ENCODE data around the gene FOXN3.
"Not testable (repeated sequence)": the region's sequence is repeated elsewhere in the genome, so short reads cannot be mapped to it uniquely, and the experiment has no call there.

The FOXN3 gene

GRCh38 chr14:89296281-89296745 is 120.7 kb downstream of the FOXN3 start:
- FAIRE-seq = no peak

GRCh38 chr14:89294872-89295271 is 122.2 kb downstream of the FOXN3 start:
- no peak for FAIRE-seq

DNA sequence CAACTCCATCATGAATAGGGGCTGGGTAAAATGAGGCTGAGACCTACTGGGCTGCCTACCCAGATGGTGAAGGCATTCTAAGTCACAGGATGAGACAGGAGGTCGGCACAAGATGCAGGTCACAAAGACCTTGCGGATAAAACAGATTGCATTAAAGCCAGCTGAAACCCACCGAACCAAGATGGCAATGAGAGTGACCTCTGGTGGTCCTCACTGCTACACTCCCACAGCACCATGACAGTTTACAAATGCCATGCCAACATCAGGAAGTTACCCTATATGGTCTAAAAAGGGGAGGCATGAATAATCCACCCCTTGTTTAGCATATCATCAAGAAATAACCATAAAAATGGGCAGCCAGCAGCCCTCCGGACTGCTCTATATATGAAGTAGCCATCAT is 122.6 kb downstream of the FOXN3 start:
- not testable (repeated sequence) for FAIRE-seq

- FAIRE-seq = no peak
Measured at GRCh38 chr14:89294060-89294459, 123.0 kb downstream of the FOXN3 start.

GRCh38 chr14:89293314-89293916 is 123.6 kb downstream of the FOXN3 start:
- no peak for FAIRE-seq

DNA sequence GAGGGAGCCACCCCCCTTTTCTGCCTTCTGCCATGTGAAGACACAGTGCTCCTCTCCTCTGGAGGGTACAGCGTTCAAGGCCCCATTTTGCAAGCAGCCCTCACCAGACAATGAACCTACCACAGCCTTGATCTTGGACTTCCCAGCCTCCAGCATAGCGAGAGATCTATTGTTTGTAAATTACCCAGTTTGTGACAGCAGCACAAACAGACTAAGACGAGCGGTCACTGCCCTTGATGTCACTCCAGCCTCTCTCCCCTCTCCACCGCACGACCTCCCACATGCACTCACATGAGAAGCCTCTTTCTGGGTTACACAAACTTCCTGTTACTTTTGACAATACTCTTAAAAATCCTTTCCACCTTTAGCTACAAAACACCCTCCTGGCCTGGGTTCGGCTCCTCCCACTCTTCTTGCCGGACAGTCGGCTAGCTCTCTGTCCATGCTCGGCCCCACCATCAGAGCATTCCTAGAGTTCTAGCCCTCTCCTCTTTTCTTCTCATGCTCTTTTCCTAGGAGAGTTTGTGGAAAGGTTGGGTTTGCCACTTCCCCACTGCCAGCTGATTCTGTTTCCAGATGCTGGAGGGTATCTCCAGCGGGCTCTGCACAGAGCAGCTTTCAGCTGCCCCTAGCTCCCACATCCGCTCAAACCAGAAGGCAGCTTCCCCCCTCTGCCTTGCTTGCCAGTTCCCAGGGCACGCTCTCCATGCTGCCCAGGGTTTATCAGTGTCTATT is 124.3 kb downstream of the FOXN3 start:
- FAIRE-seq = no peak

GRCh38 chr14:89291351-89291940 is 125.6 kb downstream of the FOXN3 start:
- no peak for FAIRE-seq

DNA sequence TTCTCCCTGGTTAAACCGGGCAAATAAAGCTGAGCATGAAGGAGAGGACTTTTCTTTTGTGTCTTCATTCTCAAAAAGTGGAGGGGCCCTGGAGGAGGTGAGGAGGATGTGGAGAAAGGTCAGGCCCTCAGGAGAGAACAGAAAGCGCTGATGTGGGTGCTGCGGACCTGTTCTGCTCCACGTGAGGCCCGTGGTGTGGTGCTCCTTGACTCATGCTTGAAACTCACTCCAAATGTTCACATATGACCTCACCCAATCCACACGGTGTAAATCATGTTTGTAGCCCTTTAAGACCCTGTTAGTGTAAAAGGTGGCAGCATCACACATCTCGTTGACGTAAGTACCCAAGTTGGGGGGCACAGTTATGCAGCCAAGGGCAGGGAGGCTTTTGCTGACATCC is 126.2 kb downstream of the FOXN3 start:
- no peak for FAIRE-seq

DNA sequence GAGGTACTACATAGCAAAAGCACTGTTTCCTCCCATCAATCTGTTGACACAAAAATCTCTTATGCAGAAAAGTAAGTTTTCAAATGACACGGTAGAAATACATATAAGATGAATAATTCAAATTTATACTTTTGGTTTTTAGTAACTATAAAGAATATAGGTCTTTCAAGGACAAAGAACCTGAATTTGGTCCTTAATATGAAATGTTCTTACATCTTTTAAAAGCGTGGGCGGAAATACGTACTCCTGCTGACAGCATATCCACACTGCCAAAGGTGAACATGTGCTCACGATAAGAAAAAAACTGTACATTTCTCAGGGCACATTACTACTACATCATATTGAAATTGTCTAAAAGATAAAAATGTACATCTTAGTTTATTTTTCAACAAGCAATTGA is 127.6 kb downstream of the FOXN3 start:
- FAIRE-seq = no peak

DNA sequence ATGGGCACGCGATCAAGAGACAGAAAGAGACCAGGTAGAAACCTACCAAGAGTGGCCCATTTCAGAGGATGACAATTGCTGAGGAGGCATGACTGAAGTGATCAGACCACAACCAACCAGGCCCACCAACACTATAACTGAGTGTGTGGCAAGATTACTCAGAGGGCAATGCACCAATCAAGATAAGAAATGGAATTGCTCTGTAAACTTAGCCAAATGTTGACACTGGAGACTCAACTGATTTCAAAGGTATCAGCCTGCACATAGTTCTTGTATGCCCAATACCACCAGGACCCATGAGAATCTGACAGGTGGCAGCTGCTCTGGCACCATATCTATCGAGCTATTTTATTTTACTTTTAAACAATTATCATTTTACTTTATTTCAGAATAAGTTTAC is 128.9 kb downstream of the FOXN3 start:
- no peak for FAIRE-seq

GRCh38 chr14:89284333-89285058 is 132.5 kb downstream of the FOXN3 start:
- no peak for FAIRE-seq

- no peak for FAIRE-seq
Measured at GRCh38 chr14:89283327-89284060, 133.5 kb downstream of the FOXN3 start.

DNA sequence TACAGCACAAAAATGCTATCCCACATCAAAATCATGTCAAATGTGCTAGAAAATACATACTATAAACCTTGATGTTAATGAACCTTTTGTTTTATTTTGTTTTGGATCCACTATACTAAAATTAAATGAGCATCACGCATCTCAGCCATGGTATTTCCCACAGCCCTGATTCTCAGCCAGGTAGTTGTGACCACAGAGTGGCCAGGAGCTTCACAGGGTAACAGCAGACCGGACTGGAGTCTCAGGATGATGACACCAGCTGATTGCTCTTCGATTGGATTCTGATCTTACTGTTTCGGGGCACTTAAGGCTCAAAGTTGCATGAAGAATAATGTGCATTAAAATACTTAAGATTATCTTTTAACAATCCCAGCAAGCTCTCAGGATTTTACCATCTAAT is 134.8 kb downstream of the FOXN3 start:
- no peak for FAIRE-seq

DNA sequence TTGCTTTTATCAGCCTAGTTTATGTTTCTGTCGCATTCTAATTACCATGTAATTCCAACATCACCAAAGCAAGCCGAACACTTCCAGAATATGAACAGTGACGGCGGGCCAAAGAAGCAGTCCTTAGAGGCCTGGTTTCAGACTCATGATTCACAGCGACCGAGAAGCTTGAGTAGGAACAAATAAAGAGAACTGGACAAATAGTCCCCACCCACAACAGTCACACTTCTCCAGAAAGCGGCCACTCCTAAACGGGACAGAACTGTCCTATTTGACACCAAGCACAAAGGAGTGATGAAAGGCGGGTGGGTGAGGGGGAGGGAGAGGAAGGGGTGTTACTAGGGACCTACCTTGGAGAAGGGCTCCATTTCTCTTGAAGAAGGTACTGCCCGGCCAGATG is 136.4 kb downstream of the FOXN3 start:
- no peak for FAIRE-seq

DNA sequence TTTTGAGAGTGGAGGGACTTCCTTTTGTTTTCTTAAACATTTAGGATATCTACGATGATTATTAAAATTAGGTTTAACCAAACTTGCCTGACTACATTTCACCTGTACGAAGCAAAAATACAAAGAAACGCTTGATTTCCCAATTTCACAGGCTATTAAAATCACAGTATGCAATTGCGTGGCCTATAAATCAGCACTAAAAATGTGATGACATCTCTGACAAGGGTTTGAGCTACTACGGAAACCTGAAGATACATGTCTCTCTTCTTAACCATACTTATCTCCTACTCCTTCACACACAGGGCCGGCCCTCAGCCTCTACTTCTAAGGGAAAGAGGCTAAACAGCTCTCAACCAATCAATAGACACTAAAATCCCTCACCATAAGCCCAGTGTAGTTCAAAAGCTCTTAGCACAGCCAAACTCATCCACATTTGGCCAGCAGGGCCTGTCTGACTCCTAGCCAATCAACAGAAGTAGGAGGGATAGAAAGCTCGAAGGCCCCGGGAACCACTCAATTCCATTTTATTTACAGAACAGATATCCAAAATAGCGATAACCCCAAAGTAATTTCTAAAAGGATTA is 137.3 kb downstream of the FOXN3 start:
- no peak for FAIRE-seq

GRCh38 chr14:89277203-89277602 is 139.8 kb downstream of the FOXN3 start:
- no peak for FAIRE-seq

DNA sequence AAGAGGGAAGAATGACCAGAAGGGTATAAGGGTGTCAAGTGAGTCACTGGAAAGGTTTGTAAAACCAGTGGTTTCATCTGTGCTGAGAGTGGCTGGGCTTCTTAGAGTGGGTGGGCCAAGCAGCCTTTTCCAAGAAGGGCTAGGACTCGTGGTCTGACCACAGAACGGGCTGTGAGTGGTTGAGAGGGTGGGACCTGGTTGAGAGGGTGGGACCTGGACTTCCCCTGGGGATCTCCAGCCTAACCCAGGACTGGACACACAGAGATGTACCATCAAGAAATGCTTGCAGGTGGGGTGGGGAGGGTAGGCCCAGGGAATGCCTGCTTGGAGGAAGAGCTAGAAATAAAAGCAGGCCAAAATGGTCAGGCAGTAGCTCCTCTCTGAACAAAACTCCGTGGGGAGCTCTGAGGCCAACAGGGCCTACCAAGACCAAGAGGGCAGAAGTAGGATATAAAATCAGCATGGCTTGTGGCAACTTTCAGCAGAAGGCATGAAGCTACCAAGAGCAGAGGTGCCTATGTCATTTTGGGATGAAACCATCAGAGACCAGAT is 140.5 kb downstream of the FOXN3 start:
- FAIRE-seq = no peak

DNA sequence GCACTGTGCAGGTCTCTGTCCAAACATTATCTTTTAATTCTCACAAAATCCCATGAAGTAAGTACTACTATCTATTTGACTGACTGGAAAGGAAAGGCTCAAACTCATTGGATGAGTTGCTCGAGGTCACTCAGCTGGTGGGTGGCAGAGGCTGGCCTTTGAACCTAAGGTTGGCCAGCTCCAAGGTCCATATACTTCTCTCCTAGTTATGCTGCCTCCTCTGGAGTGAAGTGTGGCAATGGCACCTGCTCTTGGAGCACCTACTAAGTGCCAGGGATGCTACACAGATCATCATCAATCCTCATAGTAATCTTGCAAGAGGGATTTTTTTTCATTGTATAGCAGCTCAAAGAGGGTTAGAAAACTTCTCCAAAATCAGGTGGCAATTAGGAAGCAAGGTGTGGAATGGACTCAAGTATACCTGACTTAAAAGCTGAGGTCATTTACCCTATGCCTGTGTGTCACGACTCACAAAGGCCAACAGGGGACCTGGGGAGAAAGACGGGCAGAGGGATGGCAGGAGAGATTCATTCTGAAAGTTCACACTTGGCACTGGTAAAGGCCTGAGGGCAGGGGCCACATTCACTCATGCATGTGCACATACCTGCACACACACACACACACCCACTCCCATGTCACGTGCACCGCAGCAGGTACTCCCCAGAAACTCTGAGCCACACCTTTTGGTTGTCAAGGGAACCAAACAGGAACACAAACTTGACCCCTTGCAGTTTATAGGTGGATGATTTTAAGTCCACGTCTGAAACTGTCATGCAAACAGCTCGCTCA is 146.4 kb downstream of the FOXN3 start:
- FAIRE-seq = no peak

- FAIRE-seq = no peak
Measured at GRCh38 chr14:89269404-89269803, 147.6 kb downstream of the FOXN3 start.

DNA sequence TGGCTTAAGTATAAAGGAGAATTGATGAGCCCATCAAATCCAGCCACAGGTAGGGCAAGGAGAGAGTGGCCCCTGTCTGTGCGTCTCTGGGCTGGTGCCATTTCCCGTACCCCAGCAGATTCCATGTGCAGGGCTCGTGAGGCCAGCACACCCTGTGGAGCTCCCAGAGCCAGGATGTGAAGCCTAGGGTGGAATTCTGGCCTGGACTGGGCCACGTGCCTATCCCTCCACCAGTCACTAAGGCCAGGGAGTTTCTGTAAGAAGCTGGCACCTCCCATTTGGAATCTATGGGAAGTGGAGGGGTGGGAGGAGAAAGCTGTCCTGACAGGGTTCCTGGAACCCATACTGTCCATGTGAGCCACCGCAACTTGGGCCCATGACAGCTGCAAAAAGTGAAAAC is 148.5 kb downstream of the FOXN3 start:
- no peak for FAIRE-seq

GRCh38 chr14:89267656-89268055 is 149.4 kb downstream of the FOXN3 start:
- FAIRE-seq = no peak

Measured in endometrium (tissue), 2 donors.